Measurements from ENCODE around the gene SHOX. TPM values are rescaled to one million over a fixed set of nuclear protein-coding genes. Genes with fewer than 3 reads are reported as not detected.
"Not testable (repeated sequence)": the region's sequence is repeated elsewhere in the genome, so short reads cannot be mapped to it uniquely, and the experiment has no call there.

Gene SHOX
- total RNA-seq, 6 experiments from 2014 or later = not detected

GRCh38 chrX:585115-585808, 45.3 kb upstream of the SHOX start:
- no peak for ATAC-seq
- no peaks in the 10 kb centered on the region for H3K27me3 ChIP-seq
- WGBS (ENCODE audit: insufficient coverage, low coverage, low lambda C conversion rate, missing lambda C conversion rate) = 32% methylated on average over 7 of the region's 21 CpGs
- no peaks in the 10 kb centered on the region for H3K4me1 ChIP-seq
- no peak for DNase-seq
- H3K9me3 ChIP-seq = no peaks in the 10 kb centered on the region
- H3K36me3 ChIP-seq = no peaks in the 10 kb centered on the region
- H3K4me3 ChIP-seq = no peak overlapping the region
- TF ChIP-seq CTCF (IDR thresholded peaks at IDR 0.05) (no peak), POLR2A (IDR thresholded peaks at IDR 0.05) (no peak)
- H3K27ac ChIP-seq = no peak overlapping the region
- intact Hi-C loops (cut with DNase I) = no loop called here

GRCh38 chrX:586351-586750, 44.2 kb upstream of the SHOX start:
- 50% methylated on average over 8 of the region's 8 CpGs for WGBS (ENCODE audit: insufficient coverage, low coverage, low lambda C conversion rate, missing lambda C conversion rate)
- no peak for DNase-seq

GRCh38 chrX:589261-589660, 41.3 kb upstream of the SHOX start:
- 67% methylated on average over 13 of the region's 20 CpGs for WGBS (ENCODE audit: insufficient coverage, low coverage, low lambda C conversion rate, missing lambda C conversion rate)
- not testable (repeated sequence) for ATAC-seq

More at GRCh38 chrX:586351-586750, 44.2 kb upstream of the SHOX start:
- H3K27ac ChIP-seq = no peak overlapping the region
- H3K9me3 ChIP-seq = no peaks in the 10 kb centered on the region
- no peaks in the 10 kb centered on the region for H3K36me3 ChIP-seq
- intact Hi-C loops (cut with DNase I) = no loop called here
- H3K4me3 ChIP-seq = no peak overlapping the region
- TF ChIP-seq CTCF (IDR thresholded peaks at IDR 0.05) (no peak), POLR2A (IDR thresholded peaks at IDR 0.05) (no peak)
- no peak for ATAC-seq
- H3K27me3 ChIP-seq = no peaks in the 10 kb centered on the region
- H3K4me1 ChIP-seq = no peaks in the 10 kb centered on the region

GRCh38 chrX:590693-591404, 39.7 kb upstream of the SHOX start:
- Histone ChIP-seq H3K9me3 (no peaks in the 10 kb centered on the region), H3K4me3 (no peak overlapping the region), H3K27me3 (no peaks in the 10 kb centered on the region), H3K4me1 (no peaks in the 10 kb centered on the region), H3K27ac (no peak overlapping the region), H3K36me3 (no peaks in the 10 kb centered on the region)
- intact Hi-C loops (cut with DNase I) = no loop called here
- DNase-seq (no peak), ATAC-seq (no peak)
- WGBS (ENCODE audit: insufficient coverage, low coverage, low lambda C conversion rate, missing lambda C conversion rate) = 64% methylated on average over 15 of the region's 24 CpGs
- TF ChIP-seq CTCF (IDR thresholded peaks at IDR 0.05) (no peak), POLR2A (IDR thresholded peaks at IDR 0.05) (no peak)

More at GRCh38 chrX:589261-589660, 41.3 kb upstream of the SHOX start:
- intact Hi-C loops (cut with DNase I); H3K27ac ChIP-seq; DNase-seq; H3K36me3 ChIP-seq; H3K9me3 ChIP-seq; H3K4me1 ChIP-seq; H3K27me3 ChIP-seq; H3K4me3 ChIP-seq: not testable (repeated sequence)

Measured in right lobe of liver (tissue), 6 donors.